Measurements from ENCODE around the gene FOXP1.

DNA sequence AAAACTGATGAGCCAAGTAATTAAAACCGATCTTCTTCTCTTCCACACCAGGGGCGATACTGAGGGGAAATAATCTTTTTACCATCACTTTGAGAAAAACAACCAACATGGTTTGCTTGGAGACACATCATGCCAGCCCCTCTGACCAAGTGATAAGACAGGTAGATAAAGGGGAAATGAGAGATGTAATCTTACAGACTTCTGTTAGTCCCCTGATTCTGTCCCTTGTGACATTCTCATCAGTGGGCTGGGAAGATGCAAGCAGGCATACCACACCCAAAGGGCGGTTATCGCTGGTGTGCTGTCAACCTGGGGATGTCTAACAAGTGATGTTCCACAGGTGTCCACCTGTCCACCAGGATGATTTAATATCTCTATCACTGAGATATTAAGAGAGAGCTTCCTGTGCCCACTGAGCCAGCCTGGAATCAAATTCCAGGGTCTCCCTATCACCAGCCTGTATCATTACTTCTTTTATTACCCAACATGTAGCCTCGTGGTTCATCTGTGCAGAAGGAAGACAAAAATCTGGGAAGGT lies 315.0 kb downstream of the FOXP1 start:
- TF ChIP-seq ZNF384 (IDR thresholded peaks at IDR 0.05) = no peak
- no peak for TF ChIP-seq SUZ12 (IDR thresholded peaks at IDR 0.05)
- no peak for TF ChIP-seq FOXK2 (IDR thresholded peaks at IDR 0.05)
- no peak for TF ChIP-seq LEF1 (IDR thresholded peaks at IDR 0.05; ENCODE audit: borderline replicate concordance)
- no peak for TF ChIP-seq SP1 (IDR thresholded peaks at IDR 0.05)
- TF ChIP-seq TARDBP (IDR thresholded peaks at IDR 0.05) = no peak
- TF ChIP-seq FOXM1 (IDR thresholded peaks at IDR 0.05; ENCODE audit: borderline replicate concordance) = no peak
- no peak for TF ChIP-seq CTBP1 (IDR thresholded peaks at IDR 0.05; ENCODE audit: borderline replicate concordance)
- no peak for TF ChIP-seq ARNT (IDR thresholded peaks at IDR 0.05)
- no peak for TF ChIP-seq BHLHE40 (IDR thresholded peaks at IDR 0.05; ENCODE audit: borderline replicate concordance)
- no peak for TF ChIP-seq FOXA1 (IDR thresholded peaks at IDR 0.05)
- no peak for TF ChIP-seq PKNOX1 (IDR thresholded peaks at IDR 0.05)
- TF ChIP-seq L3MBTL2 (conservative IDR thresholded peaks at IDR 0.05) = no peak

All from HEK293T (cell line).